OCI-LY3 (cell line): ENCODE measurements around the gene C14orf119.

Experiments
- CTCF ChIP-seq: fragments of 200-600, 300-600 bp; sonication (generic); IDR thresholded peaks from 2 replicates; pipeline ENCODE4 v1.5.1; 2014; ENCODE audit warnings: antibody characterized with exemption, low read length, low read depth
- EZH2phosphoT487 ChIP-seq: fragments of 200-600 bp; shearing (Covaris generic); IDR thresholded peaks from 2 replicates; pipeline ENCODE4 v1.6.1; 2018; ENCODE audit warnings: antibody characterized with exemption, mixed run types, low read depth

DNA sequence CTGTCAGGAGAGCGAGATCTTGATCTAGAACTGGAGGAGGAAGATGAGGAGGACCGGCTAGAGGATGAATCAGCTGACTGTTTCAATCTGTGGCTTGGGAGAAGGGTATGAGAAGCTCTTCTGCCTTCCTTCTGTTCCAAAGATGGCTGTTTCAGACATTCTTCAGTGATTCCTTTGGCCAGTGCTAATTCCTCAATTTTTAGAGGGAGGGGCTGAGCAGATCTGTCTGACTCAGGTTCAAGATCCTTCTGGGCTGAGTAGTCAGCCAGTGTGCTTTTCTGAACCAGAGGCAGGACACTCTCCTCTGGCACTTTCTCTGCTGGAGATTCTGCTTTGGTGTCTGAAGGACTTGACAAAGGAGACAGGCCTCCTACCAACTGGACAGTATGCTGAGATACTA lies 15.6 kb upstream of the C14orf119 start:
- TF ChIP-seq CTCF (no peak), EZH2phosphoT487 (no peak)
